HepG2 (cell line): ENCODE results near the gene WDR89. TPM values are rescaled to one million over a fixed set of nuclear protein-coding genes. Genes with fewer than 3 reads are reported as not detected.

Source experiments
- ATAC-seq: fragments of 200-7000 bp; cut with Tn5 transposase; 3 replicates; pipeline ENCODE4 v1.9.1; 2020; ENCODE audit warnings: mild to moderate bottlenecking, moderate library complexity
- BruUV-seq: library from RNA; stranded (reverse); fragments of 400-500 nt; replicated peaks from 2 replicates; lab custom pipeline; 2021; lab: Mats Ljungman, UMichigan
- CTCF ChIA-PET: fragments of 300-600 bp; formaldehyde crosslinking; extraction: SDS; loops from one replicate; lab custom pipeline; 2021; ENCODE audit warnings: low total read pairs, inconsistent platforms, low intra/inter-chr PET ratio; lab: Yijun Ruan, JAX
- POLR2A ChIA-PET: fragments of 350-600 bp; sonication (Branson Sonifier 250); formaldehyde crosslinking; loops from one replicate; lab custom pipeline; 2020; ENCODE audit warnings: antibody characterized with exemption, inconsistent platforms; lab: Yijun Ruan, JAX
- DNase-seq: peaks from one replicate; pipeline ENCODE4 v3.0.0-alpha.2; 2015; ENCODE audit warnings: low spot score
- FAIRE-seq: peaks from 3 replicates; lab custom pipeline; 2011; peaks lifted over from hg19 to GRCh38; lab: Jason Lieb, UNC
- H2AFZ ChIP-seq: one replicate; pipeline ENCODE4 v1.6.1; 2011; ENCODE audit warnings: low read length, inconsistent platforms
- H3K27ac ChIP-seq: fragments of 300-600 bp; 3 replicates; pipeline ENCODE4 v1.8.0; 2011; ENCODE audit warnings: mixed run types, mild to moderate bottlenecking, mixed read lengths, low read length, inconsistent platforms; ENCODE audit not compliant: insufficient read depth; ENCODE audit errors: extremely low read length
- H3K27me3 ChIP-seq, 2 experiments: fragments of 200-600 bp in 1 of 2; 2 replicates in 1 of 2; 3 replicates in 1 of 2; pipeline versions ENCODE4 v1.6.0 to v1.8.0; 2011; ENCODE audit warnings: low read length in 2 of 2, mild to moderate bottlenecking in 2 of 2, moderate library complexity in 2 of 2, inconsistent platforms in 1 of 2; ENCODE audit not compliant: insufficient read depth in 2 of 2, control insufficient read depth in 1 of 2
- H3K36me3 ChIP-seq, 2 experiments: fragments of 200-600 bp in 1 of 2; replicated peaks in 1 of 2; 2 replicates in 1 of 2; 3 replicates in 1 of 2; pipeline versions ENCODE4 v1.5.1 to v1.8.0; 2011; ENCODE audit warnings: low read length in 2 of 2, inconsistent platforms in 1 of 2; ENCODE audit not compliant: insufficient read depth in 2 of 2, control insufficient read depth in 1 of 2
- H3K4me1 ChIP-seq: 2 replicates; pipeline ENCODE4 v1.5.1; 2012; ENCODE audit warnings: low read length, inconsistent platforms; ENCODE audit not compliant: insufficient read depth
- H3K4me2 ChIP-seq: 2 replicates; pipeline ENCODE4 v1.6.0; 2011; ENCODE audit warnings: low read depth, low read length, inconsistent platforms
- H3K4me3 ChIP-seq, 3 experiments: fragments of 200-600 bp in 1 of 3; sonication (generic), shearing (Covaris generic) in 1 of 3; replicated peaks in 1 of 3; 2 replicates each; pipeline ENCODE4 v1.5.1; 2011 to 2016; ENCODE audit warnings: low read length in 3 of 3, inconsistent platforms in 2 of 3, low read depth in 2 of 3, mild to moderate bottlenecking in 2 of 3, control low read depth in 1 of 3, mixed read lengths in 1 of 3; ENCODE audit not compliant: insufficient read depth in 1 of 3
- H3K79me2 ChIP-seq: one replicate; pipeline ENCODE4 v1.6.1; 2011; ENCODE audit warnings: low read length, inconsistent platforms; ENCODE audit not compliant: insufficient read depth
- H3K9ac ChIP-seq: 2 replicates; pipeline ENCODE4 v1.6.0; 2011; ENCODE audit warnings: mild to moderate bottlenecking, low read depth, low read length, inconsistent platforms; ENCODE audit not compliant: insufficient read depth
- H3K9me3 ChIP-seq: 2 replicates; pipeline ENCODE4 v1.5.1; 2012; ENCODE audit warnings: mild to moderate bottlenecking, low read length
- H4K20me1 ChIP-seq: 2 replicates; pipeline ENCODE4 v1.6.0; 2011; ENCODE audit warnings: inconsistent platforms, mild to moderate bottlenecking, low read length, moderate library complexity; ENCODE audit not compliant: insufficient read depth
- GFI1 ChIP-seq: sonication (generic); formaldehyde crosslinking; IDR thresholded peaks from 2 replicates; pipeline ENCODE4 v1.5.0; 2020; ENCODE audit warnings: missing genetic modification reagents, mild to moderate bottlenecking, borderline replicate concordance
- ZMYM4 ChIP-seq: sonication (generic); formaldehyde crosslinking; IDR thresholded peaks from 2 replicates; pipeline ENCODE4 v1.8.1; 2023; ENCODE audit warnings: mild to moderate bottlenecking, missing genetic modification reagents
- WGBS: methylation state at CpG from one replicate; pipeline ENCODE4 v1.1.6; 2017; ENCODE audit warnings: low lambda C conversion rate; 5-methylcytosine and 5-hydroxymethylcytosine counted together
- in situ Hi-C: cut with HindIII; loops from 2 replicates; pipeline ENCODE4 v1.10.0; 2017; ENCODE audit warnings: low pct_unique_long_range_greater_than_20kb; ENCODE audit not compliant: extremely low pct_ligation_motif_present
- intact Hi-C: fragments of 100-400 bp; cut with micrococcal nuclease; formaldehyde crosslinking; loops from one replicate; pipeline ENCODE4 v1.10.0; 2022; ENCODE audit not compliant: unreplicated experiment
- polyA plus RNA-seq, 8 experiments: library from polyadenylated mRNA; depleted of rRNA in 3 of 8; stranded (reverse) in 7 of 8; unstranded in 1 of 8; fragments of >200 nt; fragmentation: Illumina TruSeq in 4 of 8; extraction: Trizol in 4 of 8; gene quantifications; 2 replicates each; pipeline versions ENCODE4 v1.2.1 to v1.2.3, GENCODE V29; 2011 to 2016; ENCODE audit warnings: low read depth in 4 of 8, missing spikeins in 1 of 8, mixed read lengths in 1 of 8; ENCODE audit not compliant: insufficient read depth in 1 of 8
- total RNA-seq, 5 experiments: library from RNA; depleted of rRNA; stranded (reverse); fragments of >200 nt; fragmentation: Illumina TruSeq; extraction: Trizol; gene quantifications; 2 replicates each; pipeline ENCODE4 v1.2.3, GENCODE V29; 2016; ENCODE audit warnings: low read depth in 1 of 5
- TF ChIP-seq, protein P1 (sequence below): sonication (generic); formaldehyde crosslinking; IDR thresholded peaks from 2 replicates; pipeline ENCODE4 v1.9.0; 2021; ENCODE audit warnings: missing genetic modification reagents, borderline replicate concordance
- TF ChIP-seq, protein P2 (sequence below), 2 experiments: sonication (generic) in 1 of 2; formaldehyde crosslinking in 1 of 2; IDR thresholded peaks; 2 replicates each; pipeline versions ENCODE4 v1.4.0 to v1.6.1; 2016 to 2020; ENCODE audit warnings: borderline replicate concordance in 1 of 2, low read depth in 1 of 2, mild to moderate bottlenecking in 1 of 2, missing genetic modification reagents in 1 of 2

The WDR89 gene
- total and polyA plus RNA-seq, 2 of the 13 experiments (the other 11 are each of a cell fraction or from before 2014, with no cell fraction given) = 5.2 to 20.1 TPM

DNA sequence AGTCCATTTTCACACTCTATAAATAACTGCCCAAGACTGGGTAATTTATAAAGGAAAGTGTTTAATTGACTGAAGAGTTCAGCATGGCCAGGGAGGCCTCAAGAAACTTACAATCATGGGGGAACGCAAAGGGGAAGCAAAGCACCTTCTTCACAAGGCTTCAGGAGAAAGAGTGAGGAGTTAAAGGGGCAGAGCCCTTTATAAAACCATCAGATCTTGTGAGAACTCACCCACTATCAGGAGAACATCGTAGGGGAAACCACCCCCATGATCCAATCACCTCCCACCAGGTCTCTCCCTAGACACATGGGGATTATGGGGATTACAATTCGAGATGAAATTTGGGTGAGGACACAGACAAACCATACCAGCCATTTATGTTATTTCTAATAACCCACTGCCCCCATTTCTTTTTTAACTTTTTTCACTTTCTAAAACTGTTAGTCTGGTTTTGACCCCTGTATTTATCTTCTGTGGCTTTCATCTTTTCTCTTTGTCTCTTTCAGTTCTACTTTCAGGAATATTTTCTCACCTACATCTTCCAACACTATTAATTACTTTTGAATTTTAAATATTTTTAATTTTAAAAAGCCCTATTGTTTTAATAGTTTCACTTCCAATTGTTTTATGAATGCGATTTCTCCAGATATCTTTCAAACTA lies 44.5 kb downstream of the WDR89 start:
- Histone ChIP-seq H2AFZ (no peak overlapping the region), H3K9me3 (no peaks in the 10 kb centered on the region), H4K20me1 (no peaks in the 10 kb centered on the region), H3K79me2 (no peaks in the 10 kb centered on the region), H3K27ac (no peak overlapping the region), H3K9ac (no peak overlapping the region), H3K27me3 (no peaks in the 10 kb centered on the region), H3K4me2 (no peak overlapping the region), H3K4me3 (no peak overlapping the region), H3K36me3 (peaks cover 10 to 27% of the 10 kb centered on the region in 2 experiments), H3K4me1 (no peaks in the 10 kb centered on the region)
- TF ChIP-seq, protein P1, sequence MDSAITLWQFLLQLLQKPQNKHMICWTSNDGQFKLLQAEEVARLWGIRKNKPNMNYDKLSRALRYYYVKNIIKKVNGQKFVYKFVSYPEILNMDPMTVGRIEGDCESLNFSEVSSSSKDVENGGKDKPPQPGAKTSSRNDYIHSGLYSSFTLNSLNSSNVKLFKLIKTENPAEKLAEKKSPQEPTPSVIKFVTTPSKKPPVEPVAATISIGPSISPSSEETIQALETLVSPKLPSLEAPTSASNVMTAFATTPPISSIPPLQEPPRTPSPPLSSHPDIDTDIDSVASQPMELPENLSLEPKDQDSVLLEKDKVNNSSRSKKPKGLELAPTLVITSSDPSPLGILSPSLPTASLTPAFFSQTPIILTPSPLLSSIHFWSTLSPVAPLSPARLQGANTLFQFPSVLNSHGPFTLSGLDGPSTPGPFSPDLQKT (CRISPR knock-in tag) = no peak
- TF ChIP-seq GFI1 (CRISPR knock-in tag) (no peak), ZMYM4 (CRISPR knock-in tag) (no peak)
- TF ChIP-seq, protein P2, sequence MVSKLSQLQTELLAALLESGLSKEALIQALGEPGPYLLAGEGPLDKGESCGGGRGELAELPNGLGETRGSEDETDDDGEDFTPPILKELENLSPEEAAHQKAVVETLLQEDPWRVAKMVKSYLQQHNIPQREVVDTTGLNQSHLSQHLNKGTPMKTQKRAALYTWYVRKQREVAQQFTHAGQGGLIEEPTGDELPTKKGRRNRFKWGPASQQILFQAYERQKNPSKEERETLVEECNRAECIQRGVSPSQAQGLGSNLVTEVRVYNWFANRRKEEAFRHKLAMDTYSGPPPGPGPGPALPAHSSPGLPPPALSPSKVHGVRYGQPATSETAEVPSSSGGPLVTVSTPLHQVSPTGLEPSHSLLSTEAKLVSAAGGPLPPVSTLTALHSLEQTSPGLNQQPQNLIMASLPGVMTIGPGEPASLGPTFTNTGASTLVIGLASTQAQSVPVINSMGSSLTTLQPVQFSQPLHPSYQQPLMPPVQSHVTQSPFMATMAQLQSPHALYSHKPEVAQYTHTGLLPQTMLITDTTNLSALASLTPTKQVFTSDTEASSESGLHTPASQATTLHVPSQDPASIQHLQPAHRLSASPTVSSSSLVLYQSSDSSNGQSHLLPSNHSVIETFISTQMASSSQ (IDR thresholded peaks at IDR 0.05; ENCODE audit: low read depth) = no peak
- TF ChIP-seq, protein P2 (CRISPR knock-in tag; IDR thresholded peaks at IDR 0.05; ENCODE audit: borderline replicate concordance) = no peak
- no peak for DNase-seq
- FAIRE-seq = no peak
- in situ Hi-C loops (no loop called here), intact Hi-C loops (no loop called here)
- no TSS peak for BruUV-seq
- ChIA-PET CTCF (no interaction called here), POLR2A (no interaction called here)
- 93% methylated on average over 4 of the region's 4 CpGs for WGBS
- ATAC-seq = no peak
